Stimulated activated CD8-positive, alpha-beta memory T cell treated with anti-CD3 and anti-CD28 coated beads, Interleukin-4, amount 100 ng/mL, for 4 hours (primary cell): ENCODE measurements around the gene FOXA3.

Experiments
- DNase-seq, 2 donors: peaks; one replicate each; pipeline ENCODE4 v3.0.0-alpha.2; 2020; ENCODE audit warnings: low read depth in 2 of 2, low spot score in 1 of 2

FOXA3 gene

DNA sequence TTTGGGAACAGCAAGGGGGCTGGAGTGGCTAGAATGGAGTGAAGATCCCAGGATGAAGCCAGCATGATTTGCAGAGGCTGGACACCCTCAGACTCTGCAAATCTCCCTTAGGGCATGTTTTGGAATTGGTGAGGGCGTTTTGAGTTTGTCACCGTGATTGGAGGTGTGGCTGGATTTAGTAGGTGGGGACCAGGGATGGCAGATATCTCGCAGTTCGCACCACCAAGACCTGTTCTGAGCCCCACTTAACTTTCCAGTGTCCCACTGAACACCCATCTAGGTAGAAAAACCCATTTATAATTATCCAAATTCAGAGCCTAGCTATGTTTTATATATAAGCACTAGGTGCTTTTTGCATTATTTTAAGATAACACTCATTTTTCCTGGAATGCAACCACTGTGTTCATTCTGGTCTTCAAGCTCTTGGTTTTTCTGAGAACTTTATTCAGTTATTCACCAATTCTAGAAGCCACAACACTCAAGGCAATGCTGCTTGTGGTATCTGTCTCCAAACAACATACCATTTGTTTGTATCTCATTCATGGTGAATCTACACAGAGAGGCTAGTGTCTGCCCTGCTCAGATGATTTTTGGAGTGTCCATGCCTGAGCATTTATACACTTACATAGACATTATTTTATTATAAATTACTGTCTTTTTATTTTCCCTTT lies 53.4 kb downstream of the FOXA3 start:
- DNase-seq = no peak

- no peak for DNase-seq
Observed at GRCh38 chr19:45918721-45919120, 54.6 kb downstream of the FOXA3 start.

- DNase-seq = no peak
Observed at GRCh38 chr19:45919678-45920077, 55.6 kb downstream of the FOXA3 start.

GRCh38 chr19:45920458-45920857 lies 56.3 kb downstream of the FOXA3 start:
- DNase-seq = no peak

GRCh38 chr19:45922281-45922680 lies 58.2 kb downstream of the FOXA3 start:
- no peak for DNase-seq
